DND-41 (cell line): Measurements from ENCODE around the gene SOCS4.

ENCODE experiments used
- EZH2 ChIP-seq: IDR thresholded peaks from 3 replicates; pipeline ENCODE4 v1.6.1; 2012; ENCODE audit warnings: borderline replicate concordance, low read depth, mild to moderate bottlenecking, moderate library complexity, low read length, inconsistent platforms; ENCODE audit not compliant: severe bottlenecking
- TF ChIP-seq, protein P1 (sequence below): IDR thresholded peaks from 2 replicates; pipeline ENCODE4 v1.5.1; 2012; ENCODE audit warnings: borderline replicate concordance, low read length, moderate library complexity, mild to moderate bottlenecking; ENCODE audit not compliant: poor library complexity, severe bottlenecking; ENCODE audit errors: extremely low read depth

DNA sequence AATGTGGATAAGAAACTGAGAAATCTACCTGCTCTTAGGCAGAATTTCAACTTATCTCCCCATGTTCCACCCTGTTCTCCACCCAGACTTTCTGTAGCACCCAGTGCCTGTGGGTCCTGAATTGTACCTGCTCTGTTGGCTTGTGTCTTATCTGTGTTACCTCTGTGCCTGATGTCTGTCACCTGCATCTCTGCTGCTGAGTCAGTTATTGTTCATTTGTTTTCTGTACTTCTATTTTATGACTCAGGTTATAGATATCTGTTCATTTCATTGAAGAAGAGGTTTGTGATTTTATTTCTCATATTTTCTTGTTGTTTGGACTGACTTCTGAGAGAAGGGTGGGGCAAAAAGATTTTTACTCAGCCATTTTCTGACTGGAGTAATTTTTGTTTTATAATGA lies 11.7 kb downstream of the SOCS4 start:
- TF ChIP-seq, protein P1, sequence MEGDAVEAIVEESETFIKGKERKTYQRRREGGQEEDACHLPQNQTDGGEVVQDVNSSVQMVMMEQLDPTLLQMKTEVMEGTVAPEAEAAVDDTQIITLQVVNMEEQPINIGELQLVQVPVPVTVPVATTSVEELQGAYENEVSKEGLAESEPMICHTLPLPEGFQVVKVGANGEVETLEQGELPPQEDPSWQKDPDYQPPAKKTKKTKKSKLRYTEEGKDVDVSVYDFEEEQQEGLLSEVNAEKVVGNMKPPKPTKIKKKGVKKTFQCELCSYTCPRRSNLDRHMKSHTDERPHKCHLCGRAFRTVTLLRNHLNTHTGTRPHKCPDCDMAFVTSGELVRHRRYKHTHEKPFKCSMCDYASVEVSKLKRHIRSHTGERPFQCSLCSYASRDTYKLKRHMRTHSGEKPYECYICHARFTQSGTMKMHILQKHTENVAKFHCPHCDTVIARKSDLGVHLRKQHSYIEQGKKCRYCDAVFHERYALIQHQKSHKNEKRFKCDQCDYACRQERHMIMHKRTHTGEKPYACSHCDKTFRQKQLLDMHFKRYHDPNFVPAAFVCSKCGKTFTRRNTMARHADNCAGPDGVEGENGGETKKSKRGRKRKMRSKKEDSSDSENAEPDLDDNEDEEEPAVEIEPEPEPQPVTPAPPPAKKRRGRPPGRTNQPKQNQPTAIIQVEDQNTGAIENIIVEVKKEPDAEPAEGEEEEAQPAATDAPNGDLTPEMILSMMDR = no peak
- TF ChIP-seq EZH2 = no peak
